Measurements from ENCODE around the gene LRRC8D. TPM values are rescaled to one million over a fixed set of nuclear protein-coding genes. Genes with fewer than 3 reads are reported as not detected.
"Not testable (repeated sequence)": the region's sequence is repeated elsewhere in the genome, so short reads cannot be mapped to it uniquely, and the experiment has no call there.

LRRC8D gene
- total RNA-seq, 2 donors from 2014 or later: 7.6 to 13.0 TPM

- Histone ChIP-seq H3K4me1 (no peaks in the 10 kb centered on the region), H3K4me3 (no peak overlapping the region), H3K27ac (no peak overlapping the region), H3K27me3 (no peaks in the 10 kb centered on the region), H3K9me3 (no peaks in the 10 kb centered on the region), H3K36me3 (replicated peaks in 1 of 2; ENCODE audit: insufficient read depth in 1 of 2, low read depth in 2 of 2) (no peaks in the 10 kb centered on the region)
- DNase-seq (no peak), ATAC-seq (no peak)
- intact Hi-C loops (cut with DNase I): no loop called here
- TF ChIP-seq POLR2A (IDR thresholded peaks at IDR 0.05): no peak
- TF ChIP-seq, protein P1, sequence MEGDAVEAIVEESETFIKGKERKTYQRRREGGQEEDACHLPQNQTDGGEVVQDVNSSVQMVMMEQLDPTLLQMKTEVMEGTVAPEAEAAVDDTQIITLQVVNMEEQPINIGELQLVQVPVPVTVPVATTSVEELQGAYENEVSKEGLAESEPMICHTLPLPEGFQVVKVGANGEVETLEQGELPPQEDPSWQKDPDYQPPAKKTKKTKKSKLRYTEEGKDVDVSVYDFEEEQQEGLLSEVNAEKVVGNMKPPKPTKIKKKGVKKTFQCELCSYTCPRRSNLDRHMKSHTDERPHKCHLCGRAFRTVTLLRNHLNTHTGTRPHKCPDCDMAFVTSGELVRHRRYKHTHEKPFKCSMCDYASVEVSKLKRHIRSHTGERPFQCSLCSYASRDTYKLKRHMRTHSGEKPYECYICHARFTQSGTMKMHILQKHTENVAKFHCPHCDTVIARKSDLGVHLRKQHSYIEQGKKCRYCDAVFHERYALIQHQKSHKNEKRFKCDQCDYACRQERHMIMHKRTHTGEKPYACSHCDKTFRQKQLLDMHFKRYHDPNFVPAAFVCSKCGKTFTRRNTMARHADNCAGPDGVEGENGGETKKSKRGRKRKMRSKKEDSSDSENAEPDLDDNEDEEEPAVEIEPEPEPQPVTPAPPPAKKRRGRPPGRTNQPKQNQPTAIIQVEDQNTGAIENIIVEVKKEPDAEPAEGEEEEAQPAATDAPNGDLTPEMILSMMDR (IDR thresholded peaks at IDR 0.05): no peak
- 42 to 49% methylated on average over 4 to 5 of the region's 5 CpGs for WGBS, 2 donors
Measured at GRCh38 chr1:89794406-89794805, 26.4 kb upstream of the LRRC8D start.

DNA sequence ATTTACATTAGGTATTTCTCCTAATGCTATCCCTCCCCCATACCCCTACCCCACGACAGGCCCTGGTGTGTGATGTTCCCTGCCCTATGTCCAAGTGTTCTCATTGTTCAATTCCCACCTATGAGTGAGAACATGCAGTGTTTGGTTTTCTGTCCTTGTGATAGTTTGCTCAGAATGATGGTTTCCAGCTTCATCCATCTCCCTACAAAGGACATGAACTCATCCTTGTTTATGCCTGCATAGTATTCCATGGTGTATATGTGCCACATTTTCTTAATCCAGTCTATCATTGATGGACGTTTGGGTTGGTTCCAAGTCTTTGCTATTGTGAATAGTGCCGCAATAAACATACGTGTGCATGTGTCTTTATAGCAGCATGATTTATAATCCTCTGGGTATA lies 25.3 kb upstream of the LRRC8D start:
- H3K27ac ChIP-seq; H3K36me3 ChIP-seq (replicated peaks in 1 of 2; ENCODE audit: insufficient read depth in 1 of 2, low read depth in 2 of 2); ATAC-seq; H3K27me3 ChIP-seq; H3K4me1 ChIP-seq; DNase-seq; H3K4me3 ChIP-seq; H3K9me3 ChIP-seq; intact Hi-C loops (cut with DNase I): not testable (repeated sequence)
- WGBS, 2 donors: 70% methylated on average over 4 of the region's 4 CpGs

- H3K4me1 ChIP-seq; H3K36me3 ChIP-seq (replicated peaks in 1 of 2; ENCODE audit: insufficient read depth in 1 of 2, low read depth in 2 of 2); DNase-seq; H3K9me3 ChIP-seq; H3K27me3 ChIP-seq; H3K4me3 ChIP-seq; intact Hi-C loops (cut with DNase I); ATAC-seq; H3K27ac ChIP-seq: not testable (repeated sequence)
- WGBS, 2 donors: 97% methylated on average over 6 to 13 of the region's 32 CpGs
Measured at GRCh38 chr1:89797876-89798275, 23.0 kb upstream of the LRRC8D start.

DNA sequence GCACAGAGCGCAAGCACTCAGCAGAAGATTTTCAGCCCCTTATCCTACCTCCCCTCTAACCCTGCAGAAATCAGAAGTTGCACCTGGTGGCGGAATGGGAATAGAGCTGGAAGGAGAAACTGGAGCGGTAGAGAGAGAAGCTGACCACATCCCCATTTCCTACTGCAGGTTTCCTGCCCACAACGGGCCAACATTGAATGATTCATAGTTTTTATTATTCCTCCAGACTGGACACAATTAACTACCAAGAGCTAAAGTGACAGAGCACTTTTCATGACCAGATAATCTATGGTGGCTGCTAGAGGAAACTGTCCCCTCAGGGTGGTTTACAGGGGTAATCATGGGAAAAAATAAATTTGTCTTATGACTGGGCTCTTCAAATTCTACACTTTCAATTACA lies 21.3 kb upstream of the LRRC8D start:
- WGBS, 2 donors: 68 to 87% methylated on average over 4 of the region's 4 CpGs
- ATAC-seq: no peak

DNA sequence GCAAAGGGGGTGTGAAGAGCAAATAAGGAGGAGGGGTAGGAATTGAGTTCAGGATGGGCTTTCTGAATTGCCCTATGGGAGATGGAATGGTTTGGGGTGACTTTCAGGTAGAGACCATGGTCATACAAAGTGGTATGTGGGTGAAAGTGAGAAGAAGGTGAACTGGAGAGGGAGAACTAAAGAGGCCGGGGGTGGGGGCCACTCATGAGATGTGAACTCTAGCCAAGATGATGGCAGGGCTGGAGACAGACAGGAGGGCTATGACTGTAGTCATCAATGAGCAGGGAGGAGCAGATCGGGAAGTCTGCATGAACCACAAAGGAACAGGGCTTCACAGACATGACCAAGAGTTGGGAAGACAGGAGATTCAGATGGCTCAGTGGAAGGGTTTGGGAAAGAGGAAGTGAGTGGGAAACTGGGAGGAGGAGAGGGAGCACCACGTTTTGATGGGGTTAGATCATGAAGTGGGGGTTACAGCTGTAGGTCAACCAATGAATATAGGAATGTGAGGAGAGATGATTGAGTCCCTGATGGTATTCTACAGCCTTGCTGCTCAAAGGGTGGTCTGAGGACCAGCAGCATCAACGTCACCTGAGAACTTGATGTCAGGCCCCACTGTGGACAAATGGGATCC lies 20.7 kb upstream of the LRRC8D start:
- DNase-seq (no peak), ATAC-seq (no peak)
- no peaks in the 10 kb centered on the region for H3K36me3 ChIP-seq (replicated peaks in 1 of 2; ENCODE audit: insufficient read depth in 1 of 2, low read depth in 2 of 2)
- H3K27ac ChIP-seq: no peak overlapping the region
- WGBS, 2 donors: 69 to 77% methylated on average over 4 of the region's 4 CpGs
- intact Hi-C loops (cut with DNase I): loop anchor here (5.0 kb wide), 1 partner anchor 187 kb away; no protein-coding TSS in a partner anchor
- no peaks in the 10 kb centered on the region for H3K9me3 ChIP-seq
- TF ChIP-seq, protein P1 (IDR thresholded peaks at IDR 0.05): no peak
- TF ChIP-seq POLR2A (IDR thresholded peaks at IDR 0.05): no peak
- H3K4me1 ChIP-seq: no peaks in the 10 kb centered on the region
- H3K27me3 ChIP-seq: no peaks in the 10 kb centered on the region
- H3K4me3 ChIP-seq: no peak overlapping the region

More for the DNA sequence above, 21.3 kb upstream of the LRRC8D start:
- no peaks in the 10 kb centered on the region for H3K4me1 ChIP-seq
- H3K36me3 ChIP-seq (replicated peaks in 1 of 2; ENCODE audit: insufficient read depth in 1 of 2, low read depth in 2 of 2): no peaks in the 10 kb centered on the region
- H3K4me3 ChIP-seq: no peak overlapping the region
- no peak for DNase-seq
- intact Hi-C loops (cut with DNase I): no loop called here
- H3K27me3 ChIP-seq: no peaks in the 10 kb centered on the region
- TF ChIP-seq POLR2A (IDR thresholded peaks at IDR 0.05): no peak
- TF ChIP-seq, protein P1 (IDR thresholded peaks at IDR 0.05): no peak
- no peaks in the 10 kb centered on the region for H3K9me3 ChIP-seq
- H3K27ac ChIP-seq: no peak overlapping the region

- H3K4me3 ChIP-seq: no peak overlapping the region
- intact Hi-C loops (cut with DNase I): loop anchor here (5.0 kb wide), 1 partner anchor 187 kb away; no protein-coding TSS in a partner anchor
- no peak for TF ChIP-seq POLR2A (IDR thresholded peaks at IDR 0.05)
- H3K9me3 ChIP-seq: no peaks in the 10 kb centered on the region
- DNase-seq (no peak), ATAC-seq (no peak)
- no peaks in the 10 kb centered on the region for H3K4me1 ChIP-seq
- no peaks in the 10 kb centered on the region for H3K36me3 ChIP-seq (replicated peaks in 1 of 2; ENCODE audit: insufficient read depth in 1 of 2, low read depth in 2 of 2)
- WGBS, 2 donors: 75 to 82% methylated on average over 7 of the region's 7 CpGs
- H3K27me3 ChIP-seq: no peaks in the 10 kb centered on the region
- no peak overlapping the region for H3K27ac ChIP-seq
Measured at GRCh38 chr1:89800718-89801117, 20.1 kb upstream of the LRRC8D start.
